H1 (cell line): ENCODE measurements around the gene RPE. TPM values are rescaled to one million over a fixed set of nuclear protein-coding genes. Genes with fewer than 3 reads are reported as not detected.

Source experiments
- CTCF ChIA-PET: fragments of 300-600 bp; sonication (Branson Sonifier 250); formaldehyde crosslinking; loops from one replicate; lab custom pipeline; 2021; ENCODE audit not compliant: partially characterized antibody; lab: Charles Lee
- POLR2A ChIA-PET: fragments of 300-600 bp; sonication (Branson Sonifier 250); formaldehyde crosslinking; loops from one replicate; lab custom pipeline; 2021; ENCODE audit warnings: inconsistent platforms; ENCODE audit not compliant: partially characterized antibody; lab: Charles Lee
- DNase-seq, 2 experiments: peaks; one replicate each; pipeline versions ENCODE4 v3.0.0 to v3.0.0-alpha.2; 2010 to 2022; ENCODE audit warnings: low spot score in 2 of 2, low read depth in 1 of 2, mixed read lengths in 1 of 2
- FAIRE-seq: peaks from 2 replicates; lab custom pipeline; 2011; peaks lifted over from hg19 to GRCh38; lab: Jason Lieb, UNC
- H2AFZ ChIP-seq: 2 replicates; pipeline ENCODE4 v1.8.1; 2012; ENCODE audit warnings: low read length, inconsistent platforms
- H2AK5ac ChIP-seq: 2 replicates; pipeline ENCODE4 v1.6.1; 2013; ENCODE audit warnings: low read depth, low read length
- H2BK120ac ChIP-seq: replicated peaks from 2 replicates; pipeline ENCODE3; 2013; ENCODE audit warnings: low read depth, low read length, inconsistent platforms
- H2BK12ac ChIP-seq: 2 replicates; pipeline ENCODE4 v1.6.1; 2013; ENCODE audit warnings: low read depth, low read length
- H2BK15ac ChIP-seq: 2 replicates; pipeline ENCODE4 v1.6.1; 2013; ENCODE audit warnings: low read length
- H2BK20ac ChIP-seq: 2 replicates; pipeline ENCODE4 v1.6.1; 2013; ENCODE audit warnings: low read length
- H2BK5ac ChIP-seq: 2 replicates; pipeline ENCODE4 v1.6.1; 2013; ENCODE audit warnings: low read depth, low read length
- H3K14ac ChIP-seq: 2 replicates; pipeline ENCODE4 v1.6.1; 2013; ENCODE audit warnings: inconsistent platforms; ENCODE audit not compliant: insufficient read length
- H3K18ac ChIP-seq: 2 replicates; pipeline ENCODE4 v1.6.1; 2013; ENCODE audit warnings: low read length; ENCODE audit errors: extremely low read depth
- H3K23ac ChIP-seq: 2 replicates; pipeline ENCODE4 v1.6.1; 2013; ENCODE audit warnings: inconsistent platforms; ENCODE audit not compliant: insufficient read length
- H3K23me2 ChIP-seq: 2 replicates; pipeline ENCODE4 v1.6.1; 2013; ENCODE audit warnings: low read depth, low read length
- H3K27ac ChIP-seq: 2 replicates; pipeline ENCODE4 v1.6.1; 2011; ENCODE audit warnings: low read depth, low read length, inconsistent platforms
- H3K27me3 ChIP-seq, 4 experiments: replicated peaks in 1 of 4; 1 replicate in 1 of 4; 2 replicates in 3 of 4; pipeline versions ENCODE4 v1.6.1 to v1.8.1; 2011 to 2013; ENCODE audit warnings: low read length in 3 of 4, mild to moderate bottlenecking in 3 of 4, inconsistent platforms in 2 of 4, mixed read lengths in 2 of 4, moderate library complexity in 1 of 4; ENCODE audit not compliant: control insufficient read depth in 3 of 4, insufficient read depth in 3 of 4; ENCODE audit errors: extremely low read depth in 1 of 4
- H3K36me3 ChIP-seq, 4 experiments: 2 replicates each; pipeline versions ENCODE4 v1.6.1 to v1.8.1; 2011 to 2013; ENCODE audit warnings: mild to moderate bottlenecking in 4 of 4, low read length in 3 of 4, moderate library complexity in 2 of 4, control low read depth in 1 of 4, inconsistent platforms in 1 of 4; ENCODE audit not compliant: insufficient read depth in 4 of 4, control insufficient read depth in 2 of 4
- H3K4ac ChIP-seq: replicated peaks from 2 replicates; pipeline ENCODE3; 2013; ENCODE audit warnings: low read length, low read depth, mixed read lengths, inconsistent platforms; ENCODE audit not compliant: insufficient read length
- H3K4me1 ChIP-seq, 4 experiments: replicated peaks in 1 of 4; 1 replicate in 1 of 4; 2 replicates in 3 of 4; pipeline versions ENCODE4 v1.6.1 to v1.8.1; 2011 to 2013; ENCODE audit warnings: low read length in 3 of 4, inconsistent platforms in 2 of 4, mixed read lengths in 1 of 4; ENCODE audit not compliant: insufficient read depth in 4 of 4, control insufficient read depth in 3 of 4
- H3K4me2 ChIP-seq, 2 experiments: 2 replicates each; pipeline versions ENCODE4 v1.6.1 to v1.8.1; 2011 to 2013; ENCODE audit warnings: low read depth in 2 of 2, low read length in 2 of 2, control low read depth in 1 of 2, inconsistent platforms in 1 of 2, mild to moderate bottlenecking in 1 of 2; ENCODE audit not compliant: insufficient read depth in 1 of 2
- H3K4me3 ChIP-seq, 4 experiments: fragments of 200-600, 300-600 bp in 1 of 4; sonication (generic), shearing (Covaris generic), sonication (Bioruptor Twin) in 1 of 4; 2 replicates each; pipeline versions ENCODE4 v1.5.1 to v1.8.1; 2011 to 2016; ENCODE audit warnings: low read length in 4 of 4, low read depth in 3 of 4, control low read depth in 2 of 4, inconsistent platforms in 2 of 4, mild to moderate bottlenecking in 2 of 4, mixed read lengths in 1 of 4, moderate library complexity in 1 of 4; ENCODE audit not compliant: insufficient read depth in 2 of 4; ENCODE audit errors: extremely low read depth in 1 of 4
- H3K56ac ChIP-seq: replicated peaks from 2 replicates; pipeline ENCODE3; 2013; ENCODE audit warnings: low read depth, mild to moderate bottlenecking, mixed read lengths, low read length, inconsistent platforms; ENCODE audit not compliant: insufficient read length
- H3K79me1 ChIP-seq: 2 replicates; pipeline ENCODE4 v1.6.1; 2013; ENCODE audit warnings: low read depth, low read length, control low read depth
- H3K79me2 ChIP-seq, 2 experiments: 2 replicates each; pipeline versions ENCODE4 v1.6.1 to v1.8.1; 2012 to 2013; ENCODE audit warnings: low read length in 2 of 2, mild to moderate bottlenecking in 2 of 2, inconsistent platforms in 1 of 2; ENCODE audit not compliant: insufficient read depth in 2 of 2, control insufficient read depth in 1 of 2
- H3K9ac ChIP-seq, 4 experiments: replicated peaks in 1 of 4; 1 replicate in 1 of 4; 2 replicates in 3 of 4; pipeline versions ENCODE4 v1.6.1 to v1.8.1; 2011 to 2013; ENCODE audit warnings: low read depth in 3 of 4, low read length in 3 of 4, control low read depth in 2 of 4, mild to moderate bottlenecking in 2 of 4, moderate library complexity in 2 of 4, inconsistent platforms in 1 of 4; ENCODE audit errors: extremely low read depth in 1 of 4
- H3K9me3 ChIP-seq, 2 experiments: 2 replicates each; pipeline versions ENCODE4 v1.6.1 to v1.8.1; 2012 to 2013; ENCODE audit warnings: mild to moderate bottlenecking in 2 of 2, moderate library complexity in 2 of 2, control low read depth in 1 of 2, inconsistent platforms in 1 of 2, low read depth in 1 of 2, low read length in 1 of 2, mixed read lengths in 1 of 2; ENCODE audit not compliant: insufficient read depth in 2 of 2
- H4K20me1 ChIP-seq, 2 experiments: replicated peaks in 1 of 2; 2 replicates each; pipeline versions ENCODE3 to v1.8.1; 2011 to 2013; ENCODE audit warnings: inconsistent platforms in 2 of 2, low read length in 2 of 2, mild to moderate bottlenecking in 1 of 2; ENCODE audit not compliant: insufficient read depth in 2 of 2, control insufficient read depth in 1 of 2
- H4K5ac ChIP-seq: 2 replicates; pipeline ENCODE4 v1.6.1; 2013; ENCODE audit warnings: low read length, low read depth, mixed read lengths, inconsistent platforms; ENCODE audit not compliant: insufficient read length
- H4K8ac ChIP-seq: 2 replicates; pipeline ENCODE4 v1.8.0; 2013; ENCODE audit warnings: mild to moderate bottlenecking, moderate library complexity, low read length, inconsistent platforms; ENCODE audit not compliant: insufficient read depth; ENCODE audit errors: extremely low read depth
- H4K91ac ChIP-seq: replicated peaks from 2 replicates; pipeline ENCODE3; 2013; ENCODE audit warnings: low read length, mixed read lengths, inconsistent platforms; ENCODE audit not compliant: insufficient read length
- ATF2 ChIP-seq: IDR thresholded peaks from 2 replicates; pipeline ENCODE4 v1.6.1; 2012; ENCODE audit warnings: low read length, inconsistent platforms
- CBX5 ChIP-seq: fragments of 300-800, 300-1000 bp; sonication (generic); IDR thresholded peaks from 2 replicates; pipeline ENCODE4 v1.7.1; 2016; ENCODE audit warnings: antibody characterized with exemption, low read length, low read depth
- KDM5A ChIP-seq: fragments of 200-600 bp; IDR thresholded peaks from 2 replicates; pipeline ENCODE4 v1.7.1; 2012; ENCODE audit warnings: mild to moderate bottlenecking, low read length, inconsistent platforms, mixed read lengths
- MAX ChIP-seq: IDR thresholded peaks from 2 replicates; pipeline ENCODE4 v1.6.1; 2012; ENCODE audit warnings: inconsistent platforms
- NANOG ChIP-seq: IDR thresholded peaks from 2 replicates; pipeline ENCODE4 v1.6.1; 2011; ENCODE audit warnings: low read length, low read depth, mild to moderate bottlenecking, inconsistent platforms; ENCODE audit not compliant: insufficient read depth, poor library complexity, severe bottlenecking
- RNF2 ChIP-seq: fragments of 200-900, 300-1000 bp; sonication (generic); IDR thresholded peaks from 2 replicates; pipeline ENCODE4 v1.7.1; 2016; ENCODE audit warnings: borderline replicate concordance, low read depth, mild to moderate bottlenecking, antibody characterized with exemption, low read length; ENCODE audit not compliant: poor library complexity, severe bottlenecking; ENCODE audit errors: missing control alignments
- RXRA ChIP-seq: IDR thresholded peaks from 2 replicates; pipeline ENCODE4 v1.6.1; 2011; ENCODE audit warnings: low read depth, mild to moderate bottlenecking, low read length, moderate library complexity; ENCODE audit not compliant: insufficient read depth
- SAP30 ChIP-seq: fragments of 300-600 bp; sonication (generic); IDR thresholded peaks from 2 replicates; pipeline ENCODE4 v1.7.1; 2012; ENCODE audit warnings: low read length, moderate library complexity, mild to moderate bottlenecking, inconsistent platforms; ENCODE audit not compliant: insufficient read depth, insufficient replicate concordance
- SIX5 ChIP-seq: IDR thresholded peaks from 2 replicates; pipeline ENCODE4 v1.6.1; 2011; ENCODE audit warnings: mild to moderate bottlenecking, low read depth, low read length
- SP4 ChIP-seq: IDR thresholded peaks from 2 replicates; pipeline ENCODE4 v1.6.1; 2012; ENCODE audit warnings: low read length, inconsistent platforms
- WGBS, 2 experiments: shearing (Covaris generic) in 1 of 2; methylation state at CpG; one replicate each; pipeline versions ENCODE4 v1.1.6 to v1.1.7; 2013 to 2015; ENCODE audit warnings: low lambda C conversion rate in 2 of 2, mixed read lengths in 2 of 2, inconsistent platforms in 1 of 2, low coverage in 1 of 2, missing lambda C conversion rate in 1 of 2; ENCODE audit not compliant: insufficient replicate concordance in 2 of 2, insufficient coverage in 1 of 2, insufficient read length in 1 of 2; ENCODE audit errors: extremely low coverage in 1 of 2, missing lambda C conversion rate in 1 of 2; 5-methylcytosine and 5-hydroxymethylcytosine counted together
- polyA plus RNA-seq, 7 experiments: library from polyadenylated mRNA; depleted of rRNA in 3 of 7; stranded (reverse) in 5 of 7; unstranded in 2 of 7; fragments of >200 nt in 5 of 7; fragments of 200-250 nt in 2 of 7; gene quantifications; 1 replicate in 5 of 7; 2 replicates in 1 of 7; 4 replicates in 1 of 7; pipeline versions ENCODE4 v1.2.1 to v1.2.3, GENCODE V29; 2011 to 2013; ENCODE audit warnings: missing spikeins in 2 of 7, mixed read lengths in 2 of 7
- total RNA-seq: library from RNA; stranded (reverse); fragmentation: NEBNext Ultra II Directional; extraction: Animal tissue kit (Norgen Biotek cat#: 25700); gene quantifications from 2 replicates; pipeline ENCODE4 v1.2.1, GENCODE V29; 2021
- TF ChIP-seq, protein P1 (sequence below): IDR thresholded peaks from 2 replicates; pipeline ENCODE4 v1.6.1; 2011; ENCODE audit warnings: low read depth, mild to moderate bottlenecking, low read length; ENCODE audit not compliant: insufficient read depth

Gene RPE
- total and polyA plus RNA-seq, 2 of the 8 experiments (the other 6 are each of a cell fraction or from before 2014, with no cell fraction given), result 77.8 to 102 TPM

DNA sequence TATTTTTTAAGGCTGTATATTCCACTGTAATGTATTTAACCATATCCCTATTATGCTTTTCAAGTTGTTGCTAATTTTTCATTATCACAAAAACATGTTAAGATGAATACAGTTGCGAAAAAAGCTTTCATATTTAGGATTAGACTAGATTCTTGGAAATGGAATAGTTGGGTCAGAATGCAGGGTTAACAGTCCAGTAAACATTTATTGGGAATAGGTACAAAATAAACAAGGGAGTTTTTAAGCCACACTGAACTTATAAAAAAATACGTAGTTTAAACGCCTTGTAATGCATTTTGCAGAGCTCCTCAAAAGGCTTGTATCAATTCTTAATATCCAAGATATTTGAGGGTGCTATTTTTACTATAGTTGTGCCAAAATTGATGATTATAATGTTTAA, 35.6 kb downstream of the RPE start:
- Histone ChIP-seq H3K4me3 (no peak overlapping the region), H2BK120ac (no peak overlapping the region), H2BK12ac (no peak overlapping the region), H2BK20ac (no peak overlapping the region), H3K9ac (no peak overlapping the region), H3K9me3 (no peaks in the 10 kb centered on the region), H4K8ac (no peak overlapping the region), H3K79me2 (no peaks in the 10 kb centered on the region), H3K23me2 (no peaks in the 10 kb centered on the region), H4K91ac (no peak overlapping the region), H3K4me1 (no peaks in the 10 kb centered on the region), H4K5ac (no peak overlapping the region), H3K36me3 (no peaks in the 10 kb centered on the region), H3K4ac (no peak overlapping the region), H3K23ac (no peak overlapping the region), H3K79me1 (no peaks in the 10 kb centered on the region), H2BK15ac (no peak overlapping the region), H3K18ac (no peak overlapping the region), H3K14ac (no peak overlapping the region), H2BK5ac (no peak overlapping the region), H2AK5ac (no peak overlapping the region), H3K27me3 (no peaks in the 10 kb centered on the region), H2AFZ (no peak overlapping the region), H3K27ac (no peak overlapping the region), H3K56ac (no peak overlapping the region), H3K4me2 (no peak overlapping the region), H4K20me1 (no peaks in the 10 kb centered on the region)
- FAIRE-seq (no peak), DNase-seq (no peak)
- 93% methylated on average over 3 of the region's 3 CpGs; no CpG with 5 or more reads in 1 of the 2 experiments for WGBS, 2 experiments
- POLR2A ChIA-PET, result interaction anchor here (1.3 kb wide), 1 partner anchor 15 kb away, joined by 3 read pairs; no protein-coding TSS in a partner anchor
- CTCF ChIA-PET, result no interaction called here
- TF ChIP-seq RXRA (no peak), SAP30 (no peak), ATF2 (no peak), SP4 (no peak), KDM5A (no peak), RNF2 (no peak), CBX5 (no peak), NANOG (no peak), SIX5 (no peak), MAX (no peak)
- TF ChIP-seq, protein P1, sequence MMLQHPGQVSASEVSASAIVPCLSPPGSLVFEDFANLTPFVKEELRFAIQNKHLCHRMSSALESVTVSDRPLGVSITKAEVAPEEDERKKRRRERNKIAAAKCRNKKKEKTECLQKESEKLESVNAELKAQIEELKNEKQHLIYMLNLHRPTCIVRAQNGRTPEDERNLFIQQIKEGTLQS, result no peak
